ENCODE data around the gene STAT1. TPM values are rescaled to one million over a fixed set of nuclear protein-coding genes. Genes with fewer than 3 reads are reported as not detected.

STAT1 gene
- total RNA-seq, 2 donors from 2014 or later, result 163 to 363 TPM

DNA sequence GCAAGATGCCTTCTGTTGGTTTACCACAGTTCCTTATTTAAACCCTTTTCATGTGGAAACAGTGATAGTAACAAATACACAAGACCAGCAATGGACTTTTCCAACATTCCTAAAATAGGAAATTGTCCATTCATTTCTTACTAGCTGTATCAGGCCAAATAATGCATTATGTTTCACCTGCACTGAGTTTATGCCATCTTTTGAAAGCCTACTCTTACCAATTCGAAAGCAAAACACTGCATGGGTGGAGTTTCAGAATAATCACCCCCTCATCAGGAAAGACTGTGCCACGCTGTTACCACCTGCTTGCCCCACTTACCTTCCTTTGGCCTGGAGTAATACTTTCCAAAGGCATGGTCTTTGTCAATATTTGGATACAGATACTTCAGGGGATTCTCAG lies 37.5 kb downstream of the STAT1 start:
- peaks cover 23% of the 10 kb centered on the region for H3K4me1 Mint-ChIP-seq
- H3K27ac Mint-ChIP-seq, result peak overlapping the region; percentile 86
- no peaks in the 10 kb centered on the region for H3K9me3 Mint-ChIP-seq
- no peaks in the 10 kb centered on the region for H3K27me3 Mint-ChIP-seq
- H3K4me3 Mint-ChIP-seq, result peak overlapping the region; percentile 66
- H3K36me3 Mint-ChIP-seq (ENCODE audit: low read depth), result no peaks in the 10 kb centered on the region
- peak; percentile 83 for ATAC-seq (replicated peaks)

DNA sequence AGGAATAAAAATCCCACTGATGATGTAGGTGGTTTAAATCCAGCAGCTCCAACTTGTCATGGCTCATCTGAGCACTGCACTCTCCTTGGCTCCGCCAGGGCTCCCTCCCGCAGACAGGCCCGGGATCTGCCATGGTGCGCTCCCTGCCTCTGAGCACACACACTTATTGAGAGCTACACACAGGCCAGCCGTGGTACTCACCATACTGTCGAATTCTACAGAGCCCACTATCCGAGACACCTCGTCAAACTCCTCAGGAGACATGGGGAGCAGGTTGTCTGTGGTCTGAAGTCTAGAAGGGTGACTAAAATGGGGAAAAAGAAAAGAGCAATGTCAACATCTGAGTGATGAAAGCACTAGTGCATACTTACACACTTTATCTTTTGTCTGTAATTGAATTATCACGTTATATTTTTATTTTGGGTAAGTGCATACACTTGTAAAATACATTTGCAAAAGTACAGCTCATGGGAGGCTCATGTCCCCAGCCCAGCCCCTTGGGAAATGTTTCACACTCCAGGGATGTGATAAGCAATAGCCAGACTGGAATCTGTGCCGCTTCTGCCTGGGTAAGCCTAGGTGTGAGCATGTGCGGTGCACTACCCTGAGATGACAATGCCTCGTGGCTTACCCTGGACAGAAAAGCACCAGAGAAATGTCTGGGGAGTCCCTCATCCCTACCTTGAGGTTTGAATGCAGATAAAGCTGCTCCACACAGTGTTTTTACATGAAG lies 39.2 kb downstream of the STAT1 start:
- ATAC-seq (replicated peaks), result no peak
- Mint-ChIP-seq H3K4me1 (peaks cover 23% of the 10 kb centered on the region), H3K4me3 (no peak overlapping the region)

DNA sequence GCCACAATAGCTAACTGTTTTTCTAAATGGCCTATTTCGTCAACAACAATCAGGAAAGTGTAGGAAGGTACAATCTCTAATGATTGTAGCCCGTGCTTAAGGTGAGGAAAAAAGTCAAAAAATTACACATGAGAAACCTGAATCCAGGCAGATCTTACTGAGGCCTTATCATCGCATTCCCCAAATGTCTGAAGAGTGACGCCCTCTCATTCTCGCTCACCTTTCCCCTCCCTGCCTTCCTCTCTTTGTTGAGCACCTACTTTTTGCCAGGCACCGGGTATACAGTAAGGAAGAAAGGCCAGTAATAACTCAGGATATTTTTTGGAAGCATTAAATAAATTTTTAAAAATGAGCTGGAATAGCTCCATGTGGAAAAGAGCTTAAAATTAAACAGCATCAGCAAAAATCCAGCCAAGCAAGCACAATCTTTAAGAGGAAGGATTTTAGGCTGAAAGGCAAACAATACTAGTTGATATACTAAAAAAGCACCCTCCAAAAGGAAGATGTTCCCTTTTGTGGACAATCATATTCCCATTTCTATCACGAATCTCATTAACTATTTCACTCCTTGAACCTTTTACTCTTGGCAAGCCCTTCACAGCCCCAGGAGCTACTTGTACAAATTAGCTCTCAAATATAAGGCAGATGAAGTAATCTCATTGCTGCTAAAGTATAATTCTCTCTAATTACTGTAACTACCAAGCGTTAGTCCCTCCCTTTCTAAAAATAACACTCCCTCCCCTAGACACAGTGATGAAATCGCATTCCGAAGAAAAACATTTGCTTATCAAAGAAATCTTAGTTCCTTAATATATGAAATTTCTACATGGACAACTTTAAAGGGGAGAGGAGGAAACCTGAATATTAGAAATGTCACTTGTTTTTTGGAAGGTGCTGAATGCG lies 40.0 kb downstream of the STAT1 start:
- no peaks in the 10 kb centered on the region for H3K27me3 Mint-ChIP-seq
- H3K27ac Mint-ChIP-seq, result peak overlapping the region; percentile 67
- no peak overlapping the region for H3K4me3 Mint-ChIP-seq
- H3K9me3 Mint-ChIP-seq, result no peaks in the 10 kb centered on the region
- ATAC-seq (replicated peaks), result no peak
- peaks cover 22% of the 10 kb centered on the region for H3K4me1 Mint-ChIP-seq
- no peaks in the 10 kb centered on the region for H3K36me3 Mint-ChIP-seq (ENCODE audit: low read depth)

More for the DNA sequence above, 39.2 kb downstream of the STAT1 start:
- no peaks in the 10 kb centered on the region for H3K27me3 Mint-ChIP-seq
- H3K9me3 Mint-ChIP-seq, result no peaks in the 10 kb centered on the region
- peak overlapping the region; percentile 67 for H3K27ac Mint-ChIP-seq
- H3K36me3 Mint-ChIP-seq (ENCODE audit: low read depth), result no peaks in the 10 kb centered on the region

DNA sequence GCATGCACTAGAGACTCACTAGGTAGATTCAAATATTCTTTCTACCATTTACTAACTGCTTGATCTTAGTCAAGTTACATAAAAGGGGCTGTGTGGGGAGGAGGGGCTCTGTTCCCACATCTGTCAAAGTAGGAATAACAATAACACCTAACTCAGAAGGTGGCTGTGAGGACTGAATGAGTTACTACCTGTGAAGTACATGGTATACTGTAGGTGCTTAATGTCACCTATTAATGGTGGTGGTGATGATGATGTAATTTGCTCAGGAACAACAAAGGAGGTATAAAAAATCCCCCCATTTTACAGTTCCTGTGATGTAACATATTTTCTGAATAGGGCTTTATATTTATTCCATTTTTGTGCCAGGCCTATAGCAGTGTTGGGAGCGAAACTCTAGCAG lies 40.7 kb downstream of the STAT1 start:
- Mint-ChIP-seq H3K4me3 (no peak overlapping the region), H3K27me3 (no peaks in the 10 kb centered on the region), H3K4me1 (peaks cover 15% of the 10 kb centered on the region), H3K27ac (peak overlapping the region; percentile 67), H3K36me3 (ENCODE audit: low read depth) (no peaks in the 10 kb centered on the region), H3K9me3 (no peaks in the 10 kb centered on the region)
- ATAC-seq (replicated peaks), result no peak

DNA sequence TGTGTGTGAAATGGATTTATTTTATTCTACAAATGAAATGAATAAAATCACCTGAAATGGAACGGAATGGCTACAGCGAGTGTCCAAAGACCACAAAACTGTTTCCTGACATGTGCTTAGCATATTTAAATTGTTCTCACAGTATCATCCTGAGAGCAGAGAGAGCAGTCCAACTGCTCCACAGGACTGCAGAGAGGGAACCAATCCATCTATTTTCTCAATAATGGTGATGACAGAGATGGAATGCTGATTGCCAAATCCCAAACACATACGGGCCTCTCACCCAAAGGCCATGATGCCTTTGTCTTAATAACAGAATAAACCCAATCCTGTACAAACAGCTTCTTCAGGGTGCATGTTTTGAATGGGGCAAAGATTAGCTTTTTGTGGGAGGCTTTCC lies 41.1 kb downstream of the STAT1 start:
- no peak overlapping the region for H3K4me3 Mint-ChIP-seq
- no peaks in the 10 kb centered on the region for H3K27me3 Mint-ChIP-seq
- H3K36me3 Mint-ChIP-seq (ENCODE audit: low read depth), result no peaks in the 10 kb centered on the region
- peaks cover 11% of the 10 kb centered on the region for H3K4me1 Mint-ChIP-seq
- peak overlapping the region; percentile 67 for H3K27ac Mint-ChIP-seq
- ATAC-seq (replicated peaks), result no peak
- H3K9me3 Mint-ChIP-seq, result no peaks in the 10 kb centered on the region

DNA sequence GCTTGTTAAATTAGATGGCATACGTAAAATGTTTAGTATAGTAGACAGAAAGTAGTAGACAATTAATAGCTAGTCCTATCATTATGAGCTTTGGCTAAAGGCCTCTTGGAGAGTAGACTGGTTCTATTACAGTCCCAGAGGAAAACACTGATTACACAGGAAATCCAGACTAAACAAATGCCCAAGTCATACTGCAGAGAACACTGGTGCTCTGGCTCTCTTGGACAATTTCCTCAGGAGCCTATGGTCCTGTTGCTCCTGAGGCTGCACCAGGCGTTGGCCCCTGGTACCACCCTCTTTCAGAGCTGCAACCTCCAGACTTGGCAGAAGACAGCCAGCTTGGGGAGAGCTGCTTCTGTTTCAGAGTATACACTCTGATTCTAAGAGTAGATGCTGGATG lies 41.8 kb downstream of the STAT1 start:
- Mint-ChIP-seq H3K9me3 (no peaks in the 10 kb centered on the region), H3K4me1 (peaks cover 6% of the 10 kb centered on the region), H3K36me3 (ENCODE audit: low read depth) (no peaks in the 10 kb centered on the region), H3K4me3 (no peak overlapping the region), H3K27me3 (no peaks in the 10 kb centered on the region), H3K27ac (peak overlapping the region; percentile 59)
- no peak for ATAC-seq (replicated peaks)

DNA sequence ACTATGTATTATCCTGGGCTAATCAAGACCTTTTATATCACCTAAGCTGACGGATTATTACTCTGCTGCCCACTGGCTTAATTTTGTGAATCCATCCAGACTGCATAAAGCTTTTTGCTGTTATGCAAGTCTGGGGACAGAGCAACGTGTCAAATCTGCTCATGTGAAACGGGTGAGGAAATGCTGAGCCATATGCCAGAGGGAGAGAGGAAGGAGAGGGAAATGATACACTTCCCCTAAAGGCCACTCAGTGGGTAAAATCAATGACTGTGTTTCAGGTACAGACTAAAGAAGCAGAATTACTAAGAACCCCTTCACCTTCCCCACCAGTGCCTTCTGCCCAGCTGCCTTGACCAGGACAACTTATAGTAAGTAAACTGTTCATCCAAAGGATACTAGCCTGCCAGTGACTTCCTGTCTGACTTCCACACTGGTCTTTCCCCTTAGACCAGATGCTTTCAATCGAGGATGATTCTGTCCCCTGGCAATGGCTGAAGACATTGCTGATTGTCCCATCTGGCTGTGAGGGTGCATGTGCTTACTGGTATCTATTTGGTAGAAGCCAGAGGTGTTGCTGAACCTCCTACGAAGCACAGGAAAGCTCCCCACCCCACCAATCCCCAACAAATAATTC lies 43.0 kb downstream of the STAT1 start:
- no peak overlapping the region for H3K4me3 Mint-ChIP-seq
- H3K4me1 Mint-ChIP-seq, result no peaks in the 10 kb centered on the region
- peak; percentile 47 for ATAC-seq (replicated peaks)
- H3K27ac Mint-ChIP-seq, result peak overlapping the region; percentile 59
- H3K36me3 Mint-ChIP-seq (ENCODE audit: low read depth), result peaks cover 3% of the 10 kb centered on the region
- H3K9me3 Mint-ChIP-seq, result no peaks in the 10 kb centered on the region
- H3K27me3 Mint-ChIP-seq, result no peaks in the 10 kb centered on the region

DNA sequence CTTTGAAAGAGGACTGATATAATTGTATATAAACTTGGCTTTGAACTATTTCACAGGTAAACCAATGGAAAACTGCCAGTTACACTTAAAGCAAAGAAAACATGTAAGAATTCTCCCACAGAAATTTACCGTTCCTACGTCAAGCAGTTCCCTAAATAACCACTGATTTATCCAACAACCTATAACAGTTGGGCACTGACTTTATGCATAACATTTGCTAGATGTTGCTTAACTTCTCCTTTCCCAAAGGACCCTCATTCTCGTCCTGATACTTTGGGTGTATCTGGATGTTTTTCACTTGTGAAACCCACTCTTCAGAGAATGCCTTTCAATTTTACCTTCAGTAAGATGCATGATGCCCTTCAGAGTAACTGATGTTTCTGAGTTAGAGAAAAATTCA lies 43.8 kb downstream of the STAT1 start:
- H3K4me1 Mint-ChIP-seq, result no peaks in the 10 kb centered on the region
- ATAC-seq (replicated peaks), result no peak
- peak overlapping the region; percentile 59 for H3K27ac Mint-ChIP-seq
- no peaks in the 10 kb centered on the region for H3K27me3 Mint-ChIP-seq
- no peaks in the 10 kb centered on the region for H3K9me3 Mint-ChIP-seq
- H3K4me3 Mint-ChIP-seq, result no peak overlapping the region
- H3K36me3 Mint-ChIP-seq (ENCODE audit: low read depth), result peaks cover 11% of the 10 kb centered on the region

DNA sequence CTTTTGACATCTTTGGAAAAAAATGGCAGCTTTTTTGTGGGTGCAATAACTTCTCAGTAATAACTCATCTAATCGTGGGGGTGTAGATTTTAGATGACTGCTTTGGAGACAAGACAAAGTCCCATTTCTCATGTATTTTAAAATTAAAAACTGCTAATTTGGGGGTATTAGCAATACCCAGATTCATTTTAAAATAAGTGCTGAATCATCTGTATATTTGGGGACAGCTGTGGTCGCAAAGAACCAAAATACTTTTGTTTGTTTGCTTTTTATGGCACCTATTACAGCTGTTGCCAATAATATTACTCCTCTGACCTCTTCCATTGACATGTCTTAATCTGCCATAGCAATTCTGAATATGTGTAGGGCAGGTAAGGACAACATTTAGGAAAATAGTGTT lies 45.4 kb downstream of the STAT1 start:
- Mint-ChIP-seq H3K27ac (peak overlapping the region; percentile 67), H3K36me3 (ENCODE audit: low read depth) (peaks cover 28% of the 10 kb centered on the region)

DNA sequence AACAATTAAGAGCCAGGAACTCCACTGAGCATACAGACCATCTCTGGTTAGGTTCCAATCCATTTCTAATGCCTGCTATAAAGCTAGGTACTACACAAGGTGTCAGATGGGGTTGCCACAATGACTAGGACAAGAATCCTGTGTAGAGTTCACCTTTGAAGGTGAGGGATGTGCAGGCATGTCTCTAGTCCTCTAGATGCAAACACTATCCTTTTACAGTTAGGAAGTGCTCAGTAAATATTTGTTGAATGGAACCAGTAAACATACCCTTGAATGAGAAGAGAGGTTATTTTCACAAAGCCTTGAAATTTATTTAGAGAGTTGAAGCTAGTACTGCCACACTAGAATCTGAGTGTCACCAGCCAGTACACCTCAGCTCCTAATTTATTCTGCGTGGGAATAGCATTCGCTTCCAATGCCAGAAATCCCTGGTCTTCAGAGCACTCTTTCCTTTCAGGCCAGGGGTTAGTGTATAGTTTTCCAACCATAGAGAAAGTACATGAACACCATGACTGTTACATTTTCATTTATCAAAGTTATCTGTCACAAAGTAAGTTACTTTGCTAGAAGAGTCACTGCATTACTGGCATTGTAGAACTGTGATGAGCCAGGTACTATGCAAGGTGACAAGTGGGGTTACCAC lies 48.3 kb downstream of the STAT1 start:
- Mint-ChIP-seq H3K27ac (peak overlapping the region; percentile 81), H3K4me3 (no peak overlapping the region), H3K36me3 (ENCODE audit: low read depth) (peaks cover 56% of the 10 kb centered on the region), H3K9me3 (no peaks in the 10 kb centered on the region), H3K4me1 (peaks cover 6% of the 10 kb centered on the region), H3K27me3 (no peaks in the 10 kb centered on the region)
- ATAC-seq (replicated peaks), result no peak

More for the DNA sequence above, 45.4 kb downstream of the STAT1 start:
- Mint-ChIP-seq H3K4me1 (peaks cover 6% of the 10 kb centered on the region), H3K4me3 (no peak overlapping the region), H3K27me3 (no peaks in the 10 kb centered on the region), H3K9me3 (no peaks in the 10 kb centered on the region)
- ATAC-seq (replicated peaks), result no peak

DNA sequence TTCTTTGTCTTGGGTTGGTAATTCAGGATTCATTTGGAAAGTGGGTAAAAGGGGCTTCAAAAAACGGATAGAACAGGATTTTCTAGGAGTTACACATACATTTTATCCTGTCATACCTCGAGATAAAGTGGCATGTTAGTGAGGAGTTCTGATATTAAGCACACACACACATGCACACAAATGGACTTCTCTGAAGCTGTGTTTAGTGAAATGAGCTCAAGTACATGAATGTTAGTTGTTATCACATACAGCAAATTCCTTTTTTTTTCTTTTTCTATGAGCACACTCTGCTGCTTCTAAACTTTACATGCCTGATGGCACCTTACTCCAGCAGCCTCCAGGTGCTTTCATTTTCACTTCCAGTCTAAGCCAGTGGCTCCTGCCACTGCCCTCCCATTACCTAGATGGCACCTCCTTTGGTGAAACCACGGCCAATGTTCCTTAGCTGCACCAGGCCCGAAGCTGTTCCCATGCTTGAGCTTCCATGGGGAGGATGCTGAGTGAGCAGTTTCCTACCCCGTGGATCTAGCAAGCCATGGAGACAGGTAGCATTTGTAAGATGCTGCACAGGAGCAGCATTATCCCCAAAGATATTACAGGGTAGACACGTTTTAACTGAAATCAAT lies 49.7 kb downstream of the STAT1 start:
- peak overlapping the region; percentile 57 for H3K4me3 Mint-ChIP-seq
- peaks cover 6% of the 10 kb centered on the region for H3K4me1 Mint-ChIP-seq
- no peaks in the 10 kb centered on the region for H3K9me3 Mint-ChIP-seq
- H3K36me3 Mint-ChIP-seq (ENCODE audit: low read depth), result peaks cover 70% of the 10 kb centered on the region
- peak; percentile 45 for ATAC-seq (replicated peaks)
- H3K27me3 Mint-ChIP-seq, result no peaks in the 10 kb centered on the region
- H3K27ac Mint-ChIP-seq, result peak overlapping the region; percentile 81

DNA sequence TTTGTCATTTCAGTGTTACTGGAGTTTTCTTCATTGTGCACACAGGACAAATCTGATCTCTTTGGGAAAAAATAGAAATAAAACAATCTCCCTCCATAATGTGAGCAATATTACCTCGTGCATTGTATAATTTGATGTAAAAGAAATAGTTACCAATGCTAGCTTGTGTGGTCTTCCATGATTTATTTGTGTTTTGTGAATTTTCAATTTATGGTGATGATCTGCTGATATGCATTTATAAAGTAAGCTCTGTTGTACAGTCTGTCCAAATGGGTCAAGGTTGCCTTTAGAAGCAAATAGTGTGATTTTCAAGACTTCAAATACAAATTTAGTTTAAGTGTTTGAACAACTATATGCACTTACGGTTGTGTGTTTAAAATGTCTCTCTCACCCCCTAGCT lies 50.9 kb downstream of the STAT1 start:
- Mint-ChIP-seq H3K36me3 (ENCODE audit: low read depth) (peaks cover 82% of the 10 kb centered on the region), H3K9me3 (no peaks in the 10 kb centered on the region), H3K4me3 (no peak overlapping the region), H3K4me1 (peaks cover 6% of the 10 kb centered on the region), H3K27me3 (no peaks in the 10 kb centered on the region), H3K27ac (peak overlapping the region; percentile 81)
- no peak for ATAC-seq (replicated peaks)

DNA sequence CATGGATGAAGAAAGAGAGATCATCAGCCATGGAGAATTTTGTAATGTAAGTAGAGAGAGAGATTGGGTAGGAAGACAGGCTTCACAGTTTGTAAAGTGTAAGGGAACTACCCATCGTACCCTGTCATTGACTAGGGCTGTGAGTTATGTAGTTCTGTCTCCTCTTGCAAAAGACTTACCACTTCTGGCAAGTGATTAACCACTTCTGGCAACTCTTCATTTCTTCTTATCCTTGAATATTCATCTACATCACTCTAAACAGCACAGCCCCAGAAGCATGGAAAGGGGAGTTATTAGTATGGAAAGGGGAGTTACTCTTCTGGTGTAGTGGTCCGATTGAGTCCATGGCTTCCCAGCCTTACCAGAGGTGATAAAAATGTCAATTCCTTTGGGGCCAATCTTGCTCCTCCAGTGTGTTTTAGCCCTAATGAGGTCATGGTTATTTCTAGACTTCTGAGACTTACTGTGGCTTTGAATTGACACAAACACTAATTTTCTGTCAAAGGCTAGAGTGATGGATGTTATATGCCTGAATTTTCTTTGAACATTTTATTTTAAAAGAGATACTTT lies 52.0 kb downstream of the STAT1 start:
- ATAC-seq (replicated peaks), result no peak
- Mint-ChIP-seq H3K27ac (peak overlapping the region; percentile 71), H3K9me3 (no peaks in the 10 kb centered on the region), H3K4me3 (no peak overlapping the region), H3K27me3 (no peaks in the 10 kb centered on the region), H3K36me3 (ENCODE audit: low read depth) (peaks cover 93% of the 10 kb centered on the region), H3K4me1 (peaks cover 6% of the 10 kb centered on the region)

Data from activated T-helper 17 cell treated with anti-CD3 and anti-CD28 coated beads, Interleukin-2, amount 50 U/mL, for 72 hours (primary cell).